HG02763 (cell line): ENCODE results near the gene ARHGEF6.

Source experiments
- ATAC-seq: cut with Tn5 transposase; IDR thresholded peaks from one replicate; pipeline ENCODE4 v1.9.1; 2021; ENCODE audit warnings: mild to moderate bottlenecking, moderate library complexity; ENCODE audit not compliant: unreplicated experiment

The ARHGEF6 gene

GRCh38 chrX:136697156-136697555, 83.6 kb downstream of the ARHGEF6 start:
- ATAC-seq: no peak

GRCh38 chrX:136694431-136695087, 86.2 kb downstream of the ARHGEF6 start:
- ATAC-seq: peak; percentile 72

- no peak for ATAC-seq
Measured at GRCh38 chrX:136692271-136692670, 88.5 kb downstream of the ARHGEF6 start.

- ATAC-seq: no peak
Measured at GRCh38 chrX:136691028-136691809, 89.5 kb downstream of the ARHGEF6 start.

GRCh38 chrX:136689436-136689835, 91.3 kb downstream of the ARHGEF6 start:
- ATAC-seq: no peak

GRCh38 chrX:136687457-136687856, 93.3 kb downstream of the ARHGEF6 start:
- no peak for ATAC-seq

- no peak for ATAC-seq
Measured at GRCh38 chrX:136684120-136684519, 96.6 kb downstream of the ARHGEF6 start.

- ATAC-seq: no peak
Measured at GRCh38 chrX:136679531-136679930, 101.2 kb downstream of the ARHGEF6 start.

GRCh38 chrX:136674270-136674985, 106.3 kb downstream of the ARHGEF6 start:
- no peak for ATAC-seq

GRCh38 chrX:136671006-136671610, 109.6 kb downstream of the ARHGEF6 start:
- ATAC-seq: no peak

GRCh38 chrX:136667446-136668168, 113.1 kb downstream of the ARHGEF6 start:
- ATAC-seq: no peak

- ATAC-seq: no peak
Measured at GRCh38 chrX:136666088-136666487, 114.6 kb downstream of the ARHGEF6 start.

GRCh38 chrX:136665258-136665900, 115.4 kb downstream of the ARHGEF6 start:
- ATAC-seq: peak; percentile 48

GRCh38 chrX:136662976-136663375, 117.8 kb downstream of the ARHGEF6 start:
- ATAC-seq: no peak

- no peak for ATAC-seq
Measured at GRCh38 chrX:136662104-136662503, 118.6 kb downstream of the ARHGEF6 start.

- ATAC-seq: no peak
Measured at GRCh38 chrX:136660896-136661295, 119.8 kb downstream of the ARHGEF6 start.

GRCh38 chrX:136659174-136659573, 121.6 kb downstream of the ARHGEF6 start:
- no peak for ATAC-seq

GRCh38 chrX:136658151-136658550, 122.6 kb downstream of the ARHGEF6 start:
- no peak for ATAC-seq

- ATAC-seq: no peak
Measured at GRCh38 chrX:136656361-136656964, 124.3 kb downstream of the ARHGEF6 start.
